Keratinocyte (primary cell): ENCODE data around the gene LSP1.

ENCODE experiments used
- EZH2 ChIP-seq: IDR thresholded peaks from one replicate; pipeline ENCODE4 v1.6.1; 2012; ENCODE audit warnings: inconsistent platforms, mild to moderate bottlenecking, low read length, moderate library complexity
- TF ChIP-seq, protein P1 (sequence below), 3 experiments: IDR thresholded peaks in 1 of 3; conservative IDR thresholded peaks in 1 of 3; optimal IDR thresholded peaks in 1 of 3; 2 replicates in 2 of 3; 3 replicates in 1 of 3; pipeline versions ENCODE3 to v1.5.1; 2011; ENCODE audit warnings: low read length in 3 of 3, mild to moderate bottlenecking in 3 of 3, moderate library complexity in 2 of 3, control low read depth in 1 of 3, inconsistent platforms in 1 of 3; ENCODE audit not compliant: insufficient read depth in 2 of 3; ENCODE audit errors: extremely low read depth in 1 of 3

- TF ChIP-seq, protein P1, sequence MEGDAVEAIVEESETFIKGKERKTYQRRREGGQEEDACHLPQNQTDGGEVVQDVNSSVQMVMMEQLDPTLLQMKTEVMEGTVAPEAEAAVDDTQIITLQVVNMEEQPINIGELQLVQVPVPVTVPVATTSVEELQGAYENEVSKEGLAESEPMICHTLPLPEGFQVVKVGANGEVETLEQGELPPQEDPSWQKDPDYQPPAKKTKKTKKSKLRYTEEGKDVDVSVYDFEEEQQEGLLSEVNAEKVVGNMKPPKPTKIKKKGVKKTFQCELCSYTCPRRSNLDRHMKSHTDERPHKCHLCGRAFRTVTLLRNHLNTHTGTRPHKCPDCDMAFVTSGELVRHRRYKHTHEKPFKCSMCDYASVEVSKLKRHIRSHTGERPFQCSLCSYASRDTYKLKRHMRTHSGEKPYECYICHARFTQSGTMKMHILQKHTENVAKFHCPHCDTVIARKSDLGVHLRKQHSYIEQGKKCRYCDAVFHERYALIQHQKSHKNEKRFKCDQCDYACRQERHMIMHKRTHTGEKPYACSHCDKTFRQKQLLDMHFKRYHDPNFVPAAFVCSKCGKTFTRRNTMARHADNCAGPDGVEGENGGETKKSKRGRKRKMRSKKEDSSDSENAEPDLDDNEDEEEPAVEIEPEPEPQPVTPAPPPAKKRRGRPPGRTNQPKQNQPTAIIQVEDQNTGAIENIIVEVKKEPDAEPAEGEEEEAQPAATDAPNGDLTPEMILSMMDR (optimal IDR thresholded peaks at IDR 0.05 in 1 of 3, IDR thresholded peaks at IDR 0.05 in 1 of 3, conservative IDR thresholded peaks at IDR 0.05 in 1 of 3; ENCODE audit: extremely low read depth in 1 of 3, insufficient read depth in 2 of 3, low read length in 3 of 3), result no peak
- TF ChIP-seq EZH2, result no peak
Measured at GRCh38 chr11:1937616-1938342, 84.9 kb downstream of the LSP1 start.
